ENCODE measurements around the gene GPC1.

GPC1 gene

GRCh38 chr2:240465268-240465764, 29.9 kb downstream of the GPC1 start:
- Mint-ChIP-seq H3K9me3 (no peaks in the 10 kb centered on the region), H3K4me1 (ENCODE audit: low read depth) (no peaks in the 10 kb centered on the region), H3K36me3 (ENCODE audit: low read depth) (no peaks in the 10 kb centered on the region), H3K27ac (no peak overlapping the region), H3K4me3 (no peak overlapping the region), H3K27me3 (ENCODE audit: low read depth) (no peaks in the 10 kb centered on the region)

- no peaks in the 10 kb centered on the region for H3K36me3 Mint-ChIP-seq (ENCODE audit: low read depth)
- H3K4me1 Mint-ChIP-seq (ENCODE audit: low read depth), result no peaks in the 10 kb centered on the region
- no peak overlapping the region for H3K27ac Mint-ChIP-seq
- no peaks in the 10 kb centered on the region for H3K9me3 Mint-ChIP-seq
- no peak overlapping the region for H3K4me3 Mint-ChIP-seq
- no peaks in the 10 kb centered on the region for H3K27me3 Mint-ChIP-seq (ENCODE audit: low read depth)
Measured at GRCh38 chr2:240465765-240466578, 30.5 kb downstream of the GPC1 start.

- Mint-ChIP-seq H3K4me1 (ENCODE audit: low read depth) (no peaks in the 10 kb centered on the region), H3K27ac (no peak overlapping the region), H3K9me3 (no peaks in the 10 kb centered on the region), H3K27me3 (ENCODE audit: low read depth) (no peaks in the 10 kb centered on the region), H3K4me3 (no peak overlapping the region), H3K36me3 (ENCODE audit: low read depth) (peaks cover 1% of the 10 kb centered on the region)
Measured at GRCh38 chr2:240466579-240467148, 31.2 kb downstream of the GPC1 start.

GRCh38 chr2:240467149-240467642, 31.7 kb downstream of the GPC1 start:
- Mint-ChIP-seq H3K27ac (no peak overlapping the region), H3K27me3 (ENCODE audit: low read depth) (no peaks in the 10 kb centered on the region), H3K36me3 (ENCODE audit: low read depth) (peaks cover 1% of the 10 kb centered on the region), H3K4me1 (ENCODE audit: low read depth) (no peaks in the 10 kb centered on the region), H3K4me3 (no peak overlapping the region), H3K9me3 (no peaks in the 10 kb centered on the region)

GRCh38 chr2:240467659-240468302, 32.3 kb downstream of the GPC1 start:
- Mint-ChIP-seq H3K36me3 (ENCODE audit: low read depth) (peaks cover 1% of the 10 kb centered on the region), H3K27ac (no peak overlapping the region), H3K9me3 (no peaks in the 10 kb centered on the region), H3K4me1 (ENCODE audit: low read depth) (no peaks in the 10 kb centered on the region), H3K4me3 (no peak overlapping the region), H3K27me3 (ENCODE audit: low read depth) (no peaks in the 10 kb centered on the region)

- no peak overlapping the region for H3K27ac Mint-ChIP-seq
- no peaks in the 10 kb centered on the region for H3K4me1 Mint-ChIP-seq (ENCODE audit: low read depth)
- H3K36me3 Mint-ChIP-seq (ENCODE audit: low read depth), result peaks cover 1% of the 10 kb centered on the region
- no peak overlapping the region for H3K4me3 Mint-ChIP-seq
- no peaks in the 10 kb centered on the region for H3K27me3 Mint-ChIP-seq (ENCODE audit: low read depth)
- peaks cover 7% of the 10 kb centered on the region for H3K9me3 Mint-ChIP-seq
Measured at GRCh38 chr2:240468303-240469238, 33.1 kb downstream of the GPC1 start.

- Mint-ChIP-seq H3K27ac (no peak overlapping the region), H3K4me1 (ENCODE audit: low read depth) (no peaks in the 10 kb centered on the region), H3K27me3 (ENCODE audit: low read depth) (no peaks in the 10 kb centered on the region), H3K9me3 (peaks cover 11% of the 10 kb centered on the region), H3K4me3 (no peak overlapping the region), H3K36me3 (ENCODE audit: low read depth) (peaks cover 1% of the 10 kb centered on the region)
Measured at GRCh38 chr2:240469239-240469636, 33.8 kb downstream of the GPC1 start.

- Mint-ChIP-seq H3K36me3 (ENCODE audit: low read depth) (peaks cover 1% of the 10 kb centered on the region), H3K4me3 (no peak overlapping the region), H3K9me3 (peaks cover 11% of the 10 kb centered on the region), H3K4me1 (ENCODE audit: low read depth) (no peaks in the 10 kb centered on the region), H3K27me3 (ENCODE audit: low read depth) (no peaks in the 10 kb centered on the region), H3K27ac (no peak overlapping the region)
Measured at GRCh38 chr2:240469740-240470139, 34.3 kb downstream of the GPC1 start.

GRCh38 chr2:240472078-240472790, 36.8 kb downstream of the GPC1 start:
- Mint-ChIP-seq H3K4me3 (no peak overlapping the region), H3K4me1 (ENCODE audit: low read depth) (no peaks in the 10 kb centered on the region), H3K9me3 (peaks cover 17% of the 10 kb centered on the region), H3K27ac (no peak overlapping the region), H3K27me3 (ENCODE audit: low read depth) (no peaks in the 10 kb centered on the region), H3K36me3 (ENCODE audit: low read depth) (peaks cover 1% of the 10 kb centered on the region)

GRCh38 chr2:240473211-240473610, 37.7 kb downstream of the GPC1 start:
- Mint-ChIP-seq H3K36me3 (ENCODE audit: low read depth) (peaks cover 1% of the 10 kb centered on the region), H3K9me3 (peaks cover 17% of the 10 kb centered on the region), H3K27ac (no peak overlapping the region)

GRCh38 chr2:240477916-240478315, 42.5 kb downstream of the GPC1 start:
- Mint-ChIP-seq H3K4me3 (no peak overlapping the region), H3K27me3 (ENCODE audit: low read depth) (no peaks in the 10 kb centered on the region), H3K27ac (no peak overlapping the region), H3K36me3 (ENCODE audit: low read depth) (no peaks in the 10 kb centered on the region), H3K9me3 (peaks cover 16% of the 10 kb centered on the region), H3K4me1 (ENCODE audit: low read depth) (no peaks in the 10 kb centered on the region)

More at GRCh38 chr2:240473211-240473610, 37.7 kb downstream of the GPC1 start:
- Mint-ChIP-seq H3K4me1 (ENCODE audit: low read depth) (no peaks in the 10 kb centered on the region), H3K4me3 (no peak overlapping the region), H3K27me3 (ENCODE audit: low read depth) (no peaks in the 10 kb centered on the region)

GRCh38 chr2:240478346-240479110, 43.1 kb downstream of the GPC1 start:
- Mint-ChIP-seq H3K4me3 (no peak overlapping the region), H3K9me3 (peaks cover 12% of the 10 kb centered on the region), H3K27me3 (ENCODE audit: low read depth) (no peaks in the 10 kb centered on the region), H3K27ac (no peak overlapping the region), H3K4me1 (ENCODE audit: low read depth) (no peaks in the 10 kb centered on the region), H3K36me3 (ENCODE audit: low read depth) (no peaks in the 10 kb centered on the region)

- no peaks in the 10 kb centered on the region for H3K27me3 Mint-ChIP-seq (ENCODE audit: low read depth)
- H3K27ac Mint-ChIP-seq, result no peak overlapping the region
- H3K9me3 Mint-ChIP-seq, result peaks cover 10% of the 10 kb centered on the region
- no peaks in the 10 kb centered on the region for H3K36me3 Mint-ChIP-seq (ENCODE audit: low read depth)
- no peaks in the 10 kb centered on the region for H3K4me1 Mint-ChIP-seq (ENCODE audit: low read depth)
- H3K4me3 Mint-ChIP-seq, result no peak overlapping the region
Measured at GRCh38 chr2:240479111-240479501, 43.6 kb downstream of the GPC1 start.
